K562 (cell line): ENCODE data around the gene CETN1. TPM values are rescaled to one million over a fixed set of nuclear protein-coding genes. Genes with fewer than 3 reads are reported as not detected.

ENCODE experiments used
- ATAC-seq: fragments of 200-7000 bp; cut with Tn5 transposase; 3 replicates; pipeline ENCODE4 v1.9.1; 2020; ENCODE audit warnings: moderate library complexity
- BruUV-seq: library from RNA; stranded (reverse); fragments of 400-500 nt; replicated peaks from 2 replicates; lab custom pipeline; 2021; lab: Mats Ljungman, UMichigan
- CTCF ChIA-PET: fragments of 300-600 bp; formaldehyde crosslinking; extraction: SDS; loops from one replicate; lab custom pipeline; 2021; ENCODE audit warnings: low intra/inter-chr PET ratio; lab: Yijun Ruan, JAX
- POLR2A ChIA-PET: fragments of 300-600, 350-650 bp; sonication (Branson Sonifier 250); formaldehyde crosslinking; extraction: SDS; loops from one replicate; lab custom pipeline; 2021; ENCODE audit warnings: antibody characterized with exemption, inconsistent platforms; lab: Yijun Ruan, JAX
- DNase-seq, 4 experiments: peaks; one replicate each; pipeline versions ENCODE4 v3.0.0 to v3.0.0-alpha.2; 2011 to 2018; ENCODE audit warnings: low spot score in 3 of 4, mixed read lengths in 3 of 4; ENCODE audit errors: extremely low read depth in 1 of 4
- FAIRE-seq: peaks from 2 replicates; lab custom pipeline; 2011; peaks lifted over from hg19 to GRCh38; lab: Jason Lieb, UNC
- H2AFZ ChIP-seq: 2 replicates; pipeline ENCODE4 v1.6.0; 2011; ENCODE audit warnings: low read depth, low read length, control low read depth, inconsistent platforms
- H3K27ac ChIP-seq: fragments of 200-600 bp; 3 replicates; pipeline ENCODE4 v1.8.0; 2011; ENCODE audit warnings: low read depth, mild to moderate bottlenecking, control low read depth, inconsistent platforms, low read length, moderate library complexity, mixed read lengths; ENCODE audit errors: extremely low read depth
- H3K27me3 ChIP-seq, 2 experiments: fragments of 300-600 bp in 1 of 2; 2 replicates in 1 of 2; 3 replicates in 1 of 2; pipeline versions ENCODE4 v1.6.0 to v1.8.0; 2011; ENCODE audit warnings: inconsistent platforms in 2 of 2, low read length in 2 of 2, mild to moderate bottlenecking in 1 of 2, mixed read lengths in 1 of 2, moderate library complexity in 1 of 2; ENCODE audit not compliant: control insufficient read depth in 2 of 2, insufficient read depth in 2 of 2
- H3K36me3 ChIP-seq: fragments of 300-600 bp; 3 replicates; pipeline ENCODE4 v1.8.0; 2011; ENCODE audit warnings: mild to moderate bottlenecking, low read length, inconsistent platforms; ENCODE audit not compliant: control insufficient read depth, insufficient read depth
- H3K4me1 ChIP-seq, 2 experiments: fragments of 200-600 bp in 1 of 2; replicated peaks in 1 of 2; 2 replicates in 1 of 2; 3 replicates in 1 of 2; pipeline versions ENCODE4 v1.5.1 to v1.8.0; 2011; ENCODE audit warnings: inconsistent platforms in 2 of 2, low read length in 2 of 2, mild to moderate bottlenecking in 1 of 2, mixed read lengths in 1 of 2, moderate library complexity in 1 of 2; ENCODE audit not compliant: control insufficient read depth in 2 of 2, insufficient read depth in 2 of 2
- H3K4me2 ChIP-seq: 2 replicates; pipeline ENCODE4 v1.6.1; 2011; ENCODE audit warnings: low read length, control low read depth, inconsistent platforms, mixed read lengths; ENCODE audit not compliant: insufficient read depth
- H3K4me3 ChIP-seq: fragments of 200-600 bp; sonication (generic), shearing (Covaris generic); 2 replicates; pipeline ENCODE4 v1.5.1; 2016; ENCODE audit warnings: control low read depth, inconsistent platforms
- H3K79me2 ChIP-seq: fragments of 200-600 bp; 3 replicates; pipeline ENCODE4 v1.8.0; 2011; ENCODE audit warnings: low read length, inconsistent platforms; ENCODE audit not compliant: control insufficient read depth, insufficient read depth
- H3K9ac ChIP-seq, 2 experiments: 2 replicates each; pipeline versions ENCODE4 v1.6.0 to v1.6.1; 2011; ENCODE audit warnings: low read depth in 2 of 2, low read length in 2 of 2, control low read depth in 1 of 2, inconsistent platforms in 1 of 2, mild to moderate bottlenecking in 1 of 2, mixed read lengths in 1 of 2; ENCODE audit not compliant: insufficient read depth in 1 of 2
- H3K9me1 ChIP-seq: one replicate; pipeline ENCODE4 v1.6.0; 2011; ENCODE audit warnings: inconsistent platforms, mild to moderate bottlenecking, low read length, moderate library complexity; ENCODE audit not compliant: control insufficient read depth, insufficient read depth
- H3K9me3 ChIP-seq: replicated peaks from 2 replicates; pipeline ENCODE4 v1.5.1; 2011; ENCODE audit warnings: low read depth, low read length, inconsistent platforms; ENCODE audit not compliant: control insufficient read depth, insufficient read depth
- H4K20me1 ChIP-seq: replicated peaks from 2 replicates; pipeline ENCODE4 v1.6.1; 2011; ENCODE audit warnings: low read length, inconsistent platforms, mixed read lengths; ENCODE audit not compliant: control insufficient read depth, insufficient read depth
- ARHGAP35 ChIP-seq: fragments of 450-650 bp; IDR thresholded peaks from 2 replicates; pipeline ENCODE4 v1.6.1; 2018; ENCODE audit not compliant: partially characterized antibody
- CBX3 ChIP-seq, 2 experiments: IDR thresholded peaks; 1 replicate in 1 of 2; 2 replicates in 1 of 2; pipeline ENCODE4 v1.6.1; 2012; ENCODE audit warnings: inconsistent platforms in 2 of 2, low read length in 2 of 2, borderline replicate concordance in 1 of 2, control low read depth in 1 of 2
- HOXB6 ChIP-seq: fragments of 250-450 bp; sonication (Bioruptor Pico); IDR thresholded peaks from 2 replicates; pipeline ENCODE4 v1.5.1; 2022; ENCODE audit warnings: mild to moderate bottlenecking, borderline replicate concordance
- JUND ChIP-seq, 2 experiments: IDR thresholded peaks; 2 replicates in 1 of 2; 3 replicates in 1 of 2; pipeline ENCODE4 v1.6.1; 2011; ENCODE audit warnings: borderline replicate concordance in 2 of 2, low read depth in 2 of 2, low read length in 2 of 2, improper control_type of control experiment in 1 of 2, missing biosample characterization in 1 of 2, missing genetic modification characterization in 1 of 2, missing genetic modification reagents in 1 of 2
- KAT2B ChIP-seq: IDR thresholded peaks from one replicate; pipeline ENCODE4 v1.6.1; 2012; ENCODE audit warnings: low read depth, mild to moderate bottlenecking, control low read depth, inconsistent platforms, low read length, moderate library complexity
- SMAD2 ChIP-seq: fragments of 150-350 bp; IDR thresholded peaks from 2 replicates; pipeline ENCODE4 v1.6.1; 2014; ENCODE audit warnings: low read depth, mild to moderate bottlenecking, low read length
- SOX6 ChIP-seq: fragments of 450-650 bp; IDR thresholded peaks from 2 replicates; pipeline ENCODE4 v1.6.1; 2014; ENCODE audit warnings: mild to moderate bottlenecking
- TCF7L2 ChIP-seq: fragments of 150-350 bp; IDR thresholded peaks from 2 replicates; pipeline ENCODE4 v1.6.1; 2016; ENCODE audit warnings: low read depth, mild to moderate bottlenecking, low read length, moderate library complexity
- TOE1 ChIP-seq, 2 experiments: fragments of 450-650 bp in 1 of 2; sonication (generic) in 1 of 2; formaldehyde crosslinking in 1 of 2; IDR thresholded peaks; 2 replicates each; pipeline versions ENCODE4 v1.7.1 to v1.8.0; 2016 to 2022; ENCODE audit warnings: borderline replicate concordance in 2 of 2, mild to moderate bottlenecking in 2 of 2, antibody characterized with exemption in 1 of 2, inconsistent platforms in 1 of 2, low read depth in 1 of 2, missing genetic modification reagents in 1 of 2, moderate library complexity in 1 of 2
- WGBS: fragments of 100-300 bp; shearing (Covaris generic); methylation state at CpG from one replicate; pipeline ENCODE4 v1.1.6; 2016; ENCODE audit warnings: low coverage, mixed read lengths; ENCODE audit not compliant: insufficient coverage; ENCODE audit errors: missing lambda C conversion rate; 5-methylcytosine and 5-hydroxymethylcytosine counted together
- in situ Hi-C: fragments of 300-500 bp; cut with MboI; formaldehyde crosslinking; loops from 4 replicates; pipeline ENCODE4 v1.15.0; 2018; ENCODE audit warnings: inconsistent platforms, mixed read lengths
- intact Hi-C: fragments of 100-400 bp; cut with micrococcal nuclease; formaldehyde crosslinking; loops from 2 replicates; pipeline ENCODE4 v1.14.2; 2022
- polyA plus RNA-seq, 8 experiments: library from polyadenylated mRNA; depleted of rRNA in 4 of 8; stranded (reverse) in 5 of 8; unstranded in 3 of 8; fragments of >200 nt; fragmentation: Nextera tagmentation in 2 of 8; fragmentation: Illumina TruSeq in 1 of 8; extraction: Ambion mirVana in 2 of 8; extraction: Trizol in 1 of 8; gene quantifications; 2 replicates each; pipeline versions ENCODE4 v1.2.1 to v1.2.3, GENCODE V29; 2011 to 2014; ENCODE audit warnings: inconsistent platforms in 1 of 8, missing spikeins in 1 of 8
- total RNA-seq, 7 experiments: library from RNA; depleted of rRNA in 6 of 7; stranded (reverse); fragments of >200 nt in 6 of 7; fragmentation: Illumina TruSeq in 2 of 7; extraction: Trizol in 2 of 7; gene quantifications; 2 replicates each; pipeline versions ENCODE4 v1.2.1 to v1.2.3, GENCODE V29; 2011 to 2021; ENCODE audit warnings: low replicate concordance in 1 of 7
- TF ChIP-seq, protein P1 (sequence below): fragments of 150-350 bp; IDR thresholded peaks from 2 replicates; pipeline ENCODE4 v1.6.1; 2014; ENCODE audit warnings: low read depth, mild to moderate bottlenecking, low read length, borderline replicate concordance
- TF ChIP-seq, protein P2 (sequence below): sonication (generic); formaldehyde crosslinking; IDR thresholded peaks from 2 replicates; pipeline ENCODE4 v1.8.0; 2022; ENCODE audit warnings: missing genetic modification reagents, mild to moderate bottlenecking, moderate library complexity, borderline replicate concordance
- TF ChIP-seq, protein P3 (sequence below): IDR thresholded peaks from 3 replicates; pipeline ENCODE4 v1.6.1; 2011; ENCODE audit warnings: borderline replicate concordance, mild to moderate bottlenecking, moderate library complexity; ENCODE audit not compliant: insufficient read length; ENCODE audit errors: extremely low read depth

CETN1 gene
- total and polyA plus RNA-seq, 9 of the 15 experiments (the other 6 are each of a cell fraction or from before 2014, with no cell fraction given), result 0.07 to 0.34 (median 0.19) TPM; not detected in 3

DNA sequence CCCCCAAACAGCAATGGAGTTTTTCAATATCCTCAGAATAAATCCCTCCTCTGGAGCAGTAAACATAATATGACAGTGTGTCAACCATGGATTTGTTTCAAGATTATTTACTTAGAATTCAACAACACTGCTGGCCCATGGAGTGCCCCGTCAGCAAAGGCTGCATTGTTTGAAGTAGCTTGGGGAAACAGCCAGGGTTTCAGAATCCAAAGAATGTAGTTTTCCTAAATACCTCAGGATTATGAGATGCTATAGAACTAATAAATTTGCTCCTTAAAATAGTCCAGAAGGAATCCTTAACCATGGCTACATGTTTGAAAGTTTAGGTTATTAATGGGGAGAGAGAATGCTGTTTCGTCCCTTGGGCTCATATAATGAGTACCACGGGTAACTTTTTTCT lies 13.1 kb upstream of the CETN1 start:
- TF ChIP-seq SMAD2 (no peak), ARHGAP35 (no peak), SOX6 (no peak), JUND (IDR thresholded peaks at IDR 0.05; ENCODE audit: borderline replicate concordance, low read depth, low read length) (no peak), JUND (tag; IDR thresholded peaks at IDR 0.05; ENCODE audit: borderline replicate concordance, low read depth, low read length) (no peak), TOE1 (IDR thresholded peaks at IDR 0.05; ENCODE audit: borderline replicate concordance) (no peak), TOE1 (CRISPR knock-in tag; IDR thresholded peaks at IDR 0.05; ENCODE audit: borderline replicate concordance, low read depth) (no peak), KAT2B (no peak), HOXB6 (CRISPR knock-in tag) (no peak), CBX3 (IDR thresholded peaks at IDR 0.05; ENCODE audit: borderline replicate concordance in 1 of 2, low read length in 2 of 2) (no peak), TCF7L2 (no peak)
- TF ChIP-seq, protein P1, sequence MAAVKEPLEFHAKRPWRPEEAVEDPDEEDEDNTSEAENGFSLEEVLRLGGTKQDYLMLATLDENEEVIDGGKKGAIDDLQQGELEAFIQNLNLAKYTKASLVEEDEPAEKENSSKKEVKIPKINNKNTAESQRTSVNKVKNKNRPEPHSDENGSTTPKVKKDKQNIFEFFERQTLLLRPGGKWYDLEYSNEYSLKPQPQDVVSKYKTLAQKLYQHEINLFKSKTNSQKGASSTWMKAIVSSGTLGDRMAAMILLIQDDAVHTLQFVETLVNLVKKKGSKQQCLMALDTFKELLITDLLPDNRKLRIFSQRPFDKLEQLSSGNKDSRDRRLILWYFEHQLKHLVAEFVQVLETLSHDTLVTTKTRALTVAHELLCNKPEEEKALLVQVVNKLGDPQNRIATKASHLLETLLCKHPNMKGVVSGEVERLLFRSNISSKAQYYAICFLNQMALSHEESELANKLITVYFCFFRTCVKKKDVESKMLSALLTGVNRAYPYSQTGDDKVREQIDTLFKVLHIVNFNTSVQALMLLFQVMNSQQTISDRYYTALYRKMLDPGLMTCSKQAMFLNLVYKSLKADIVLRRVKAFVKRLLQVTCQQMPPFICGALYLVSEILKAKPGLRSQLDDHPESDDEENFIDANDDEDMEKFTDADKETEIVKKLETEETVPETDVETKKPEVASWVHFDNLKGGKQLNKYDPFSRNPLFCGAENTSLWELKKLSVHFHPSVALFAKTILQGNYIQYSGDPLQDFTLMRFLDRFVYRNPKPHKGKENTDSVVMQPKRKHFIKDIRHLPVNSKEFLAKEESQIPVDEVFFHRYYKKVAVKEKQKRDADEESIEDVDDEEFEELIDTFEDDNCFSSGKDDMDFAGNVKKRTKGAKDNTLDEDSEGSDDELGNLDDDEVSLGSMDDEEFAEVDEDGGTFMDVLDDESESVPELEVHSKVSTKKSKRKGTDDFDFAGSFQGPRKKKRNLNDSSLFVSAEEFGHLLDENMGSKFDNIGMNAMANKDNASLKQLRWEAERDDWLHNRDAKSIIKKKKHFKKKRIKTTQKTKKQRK, result no peak
- TF ChIP-seq, protein P2, sequence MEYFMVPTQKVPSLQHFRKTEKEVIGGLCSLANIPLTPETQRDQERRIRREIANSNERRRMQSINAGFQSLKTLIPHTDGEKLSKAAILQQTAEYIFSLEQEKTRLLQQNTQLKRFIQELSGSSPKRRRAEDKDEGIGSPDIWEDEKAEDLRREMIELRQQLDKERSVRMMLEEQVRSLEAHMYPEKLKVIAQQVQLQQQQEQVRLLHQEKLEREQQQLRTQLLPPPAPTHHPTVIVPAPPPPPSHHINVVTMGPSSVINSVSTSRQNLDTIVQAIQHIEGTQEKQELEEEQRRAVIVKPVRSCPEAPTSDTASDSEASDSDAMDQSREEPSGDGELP (CRISPR knock-in tag), result no peak
- TF ChIP-seq, protein P3, sequence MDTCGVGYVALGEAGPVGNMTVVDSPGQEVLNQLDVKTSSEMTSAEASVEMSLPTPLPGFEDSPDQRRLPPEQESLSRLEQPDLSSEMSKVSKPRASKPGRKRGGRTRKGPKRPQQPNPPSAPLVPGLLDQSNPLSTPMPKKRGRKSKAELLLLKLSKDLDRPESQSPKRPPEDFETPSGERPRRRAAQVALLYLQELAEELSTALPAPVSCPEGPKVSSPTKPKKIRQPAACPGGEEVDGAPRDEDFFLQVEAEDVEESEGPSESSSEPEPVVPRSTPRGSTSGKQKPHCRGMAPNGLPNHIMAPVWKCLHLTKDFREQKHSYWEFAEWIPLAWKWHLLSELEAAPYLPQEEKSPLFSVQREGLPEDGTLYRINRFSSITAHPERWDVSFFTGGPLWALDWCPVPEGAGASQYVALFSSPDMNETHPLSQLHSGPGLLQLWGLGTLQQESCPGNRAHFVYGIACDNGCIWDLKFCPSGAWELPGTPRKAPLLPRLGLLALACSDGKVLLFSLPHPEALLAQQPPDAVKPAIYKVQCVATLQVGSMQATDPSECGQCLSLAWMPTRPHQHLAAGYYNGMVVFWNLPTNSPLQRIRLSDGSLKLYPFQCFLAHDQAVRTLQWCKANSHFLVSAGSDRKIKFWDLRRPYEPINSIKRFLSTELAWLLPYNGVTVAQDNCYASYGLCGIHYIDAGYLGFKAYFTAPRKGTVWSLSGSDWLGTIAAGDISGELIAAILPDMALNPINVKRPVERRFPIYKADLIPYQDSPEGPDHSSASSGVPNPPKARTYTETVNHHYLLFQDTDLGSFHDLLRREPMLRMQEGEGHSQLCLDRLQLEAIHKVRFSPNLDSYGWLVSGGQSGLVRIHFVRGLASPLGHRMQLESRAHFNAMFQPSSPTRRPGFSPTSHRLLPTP, result no peak

More for the DNA sequence above, 13.1 kb upstream of the CETN1 start:
- Histone ChIP-seq H3K79me2 (no peaks in the 10 kb centered on the region), H3K36me3 (no peaks in the 10 kb centered on the region), H3K9me3 (no peaks in the 10 kb centered on the region), H2AFZ (no peak overlapping the region), H3K4me1 (no peaks in the 10 kb centered on the region), H3K9ac (no peak overlapping the region), H3K27ac (no peak overlapping the region), H3K27me3 (peaks cover 23 to 37% of the 10 kb centered on the region in 2 experiments; a peak in 4 of 5 replicates), H3K9me1 (no peaks in the 10 kb centered on the region), H4K20me1 (no peaks in the 10 kb centered on the region), H3K4me3 (no peak overlapping the region), H3K4me2 (no peak overlapping the region)
- in situ Hi-C loops (no loop called here), intact Hi-C loops (no loop called here)
- ATAC-seq (no peak), DNase-seq (no peak), FAIRE-seq (no peak)
- no TSS peak for BruUV-seq
- WGBS, result 5% methylated on average over 3 of the region's 3 CpGs
- ChIA-PET CTCF (no interaction called here), POLR2A (interaction anchor here (1.1 kb wide), 1 partner anchor 13 kb away, joined by 3 read pairs; the partner anchor contains the start of gene CETN1)
